Gastrocnemius medialis (tissue), 4 donors: Measurements from ENCODE around the gene SSBP3. TPM values are rescaled to one million over a fixed set of nuclear protein-coding genes. Genes with fewer than 3 reads are reported as not detected.
"Not testable (repeated sequence)": the region's sequence is repeated elsewhere in the genome, so short reads cannot be mapped to it uniquely, and the experiment has no call there.

Experiments used
- ATAC-seq, 2 donors: fragments of 150-250 bp; one replicate each; pipeline ENCODE4 v1.9.1; 2016
- DNase-seq, 2 donors: peaks; one replicate each; pipeline ENCODE4 v3.0.0-alpha.2; 2019
- H3K27ac ChIP-seq, 4 donors: fragments of 200-600 bp; sonication (generic); 1 replicate in 1 of 4; 2 replicates in 3 of 4; pipeline ENCODE4 v1.5.1; 2016 to 2018; ENCODE audit warnings: mild to moderate bottlenecking in 2 of 4, moderate library complexity in 1 of 4
- H3K27me3 ChIP-seq, 3 donors: fragments of 200-600 bp; sonication (generic) in 2 of 3; 1 replicate in 1 of 3; 2 replicates in 2 of 3; pipeline versions ENCODE4 v1.5.1 to v1.6.0; 2016 to 2019; ENCODE audit warnings: mild to moderate bottlenecking in 1 of 3, moderate library complexity in 1 of 3
- H3K36me3 ChIP-seq, 2 donors: fragments of 200-600 bp; sonication (generic) in 1 of 2; one replicate each; pipeline ENCODE4 v1.5.1; 2017 to 2018
- H3K4me1 ChIP-seq, 2 donors: fragments of 200-600 bp; sonication (generic) in 1 of 2; one replicate each; pipeline ENCODE4 v1.5.1; 2016 to 2017; ENCODE audit warnings: mild to moderate bottlenecking in 2 of 2
- H3K4me3 ChIP-seq, 4 donors: fragments of 200-600 bp; sonication (generic) in 3 of 4; 1 replicate in 1 of 4; 2 replicates in 3 of 4; pipeline ENCODE4 v1.5.1; 2016 to 2019; ENCODE audit warnings: mild to moderate bottlenecking in 2 of 4
- H3K9me3 ChIP-seq, 3 donors: fragments of 200-600 bp; sonication (generic) in 2 of 3; 1 replicate in 1 of 3; 2 replicates in 2 of 3; pipeline ENCODE4 v1.5.1; 2016 to 2019
- CTCF ChIP-seq, 5 experiments: fragments of 450-650 bp in 3 of 5; fragments of 200-600 bp in 2 of 5; sonication (generic) in 2 of 5; IDR thresholded peaks in 4 of 5; conservative IDR thresholded peaks in 1 of 5; 1 replicate in 4 of 5; 2 replicates in 1 of 5; pipeline ENCODE4 v1.5.1; 2016 to 2019; ENCODE audit warnings: antibody characterized with exemption in 5 of 5, mild to moderate bottlenecking in 3 of 5, moderate library complexity in 3 of 5
- POLR2A ChIP-seq, 2 donors: fragments of 450-650 bp; IDR thresholded peaks; one replicate each; pipeline ENCODE4 v1.6.1; 2017; ENCODE audit warnings: antibody characterized with exemption in 2 of 2, mild to moderate bottlenecking in 2 of 2, moderate library complexity in 2 of 2
- in situ Hi-C, 4 donors: fragments of 200-750 bp; cut with MboI; loops; one replicate each; pipeline versions ENCODE4 v1.15.0 to v1.8.0; 2017; ENCODE audit warnings: low sequenced_read_pairs in 4 of 4
- intact Hi-C: fragments of 100-400 bp; cut with DNase I; formaldehyde crosslinking; loops from one replicate; pipeline ENCODE4 v1.15.1; 2023; ENCODE audit warnings: low total_unique reads
- total RNA-seq, 4 donors: library from RNA; depleted of rRNA; stranded (reverse); fragments of >200 nt; gene quantifications; one replicate each; pipeline versions ENCODE4 v1.1.0 to v1.2.3, GENCODE V29; 2016

The SSBP3 gene
- total RNA-seq, 4 donors from 2014 or later = 3.6 to 21.0 (median 14.9) TPM

GRCh38 chr1:54394104-54394503, 12.1 kb downstream of the SSBP3 start:
- TF ChIP-seq CTCF (IDR thresholded peaks at IDR 0.05 in 4 of 5, conservative IDR thresholded peaks at IDR 0.05 in 1 of 5) = no peak
- no peak for TF ChIP-seq POLR2A (IDR thresholded peaks at IDR 0.05)
- H3K27ac ChIP-seq = peak overlapping the region; percentile 79 to 89 (median 84)
- DNase-seq (no peak), ATAC-seq (peak; percentile 43 to 62)
- H3K4me1 ChIP-seq = peaks cover 87 to 94% of the 10 kb centered on the region in 2 donors
- no peaks in the 10 kb centered on the region for H3K9me3 ChIP-seq
- no peak overlapping the region for H3K4me3 ChIP-seq
- in situ Hi-C loops (loop anchor here in 1 of 4 donors (10.0 kb wide), 1 partner anchor 119 kb away; no protein-coding TSS in a partner anchor), intact Hi-C loops (no loop called here)
- H3K36me3 ChIP-seq = peaks cover 0 to 4% of the 10 kb centered on the region in 2 donors
- no peaks in the 10 kb centered on the region for H3K27me3 ChIP-seq

GRCh38 chr1:54392401-54392800, 13.8 kb downstream of the SSBP3 start:
- Histone ChIP-seq H3K4me3 (no peak overlapping the region), H3K27ac (peak overlapping the region; percentile 79 to 89 (median 84)), H3K27me3 (no peaks in the 10 kb centered on the region), H3K4me1 (peaks cover 88 to 89% of the 10 kb centered on the region in 2 donors), H3K36me3 (no peaks in the 10 kb centered on the region), H3K9me3 (no peaks in the 10 kb centered on the region)
- in situ Hi-C loops = loop anchor here in 1 of 4 donors (10.0 kb wide), 1 partner anchor 118 kb away; no protein-coding TSS in a partner anchor
- DNase-seq (no peak), ATAC-seq (peak in 1 of 2 donors; percentile 59)
- TF ChIP-seq POLR2A (IDR thresholded peaks at IDR 0.05) = no peak
- no peak for TF ChIP-seq CTCF (IDR thresholded peaks at IDR 0.05 in 4 of 5, conservative IDR thresholded peaks at IDR 0.05 in 1 of 5)
- intact Hi-C loops = loop anchor here (1.0 kb wide), 1 partner anchor 50 kb away; no protein-coding TSS in a partner anchor

- Histone ChIP-seq H3K4me1 (peaks cover 88 to 89% of the 10 kb centered on the region in 2 donors), H3K27me3 (no peaks in the 10 kb centered on the region), H3K9me3 (no peaks in the 10 kb centered on the region), H3K36me3 (no peaks in the 10 kb centered on the region), H3K4me3 (no peak overlapping the region), H3K27ac (peak overlapping the region; percentile 79 to 89 (median 84))
- in situ Hi-C loops = loop anchor here in 1 of 4 donors (10.0 kb wide), 1 partner anchor 117 kb away; no protein-coding TSS in a partner anchor
- TF ChIP-seq POLR2A (IDR thresholded peaks at IDR 0.05) (no peak), CTCF (IDR thresholded peaks at IDR 0.05 in 4 of 5, conservative IDR thresholded peaks at IDR 0.05 in 1 of 5) (no peak)
- intact Hi-C loops = loop anchor here (1.0 kb wide), 1 partner anchor 49 kb away; no protein-coding TSS in a partner anchor
- ATAC-seq (peak; percentile 18 to 34), DNase-seq (no peak)
Measured at GRCh38 chr1:54391450-54392209, 14.6 kb downstream of the SSBP3 start.

GRCh38 chr1:54390655-54391054, 15.5 kb downstream of the SSBP3 start:
- in situ Hi-C loops = loop anchor here in 1 of 4 donors (10.0 kb wide), 1 partner anchor 116 kb away; no protein-coding TSS in a partner anchor
- peaks cover 80 to 90% of the 10 kb centered on the region in 2 donors for H3K4me1 ChIP-seq
- DNase-seq = peak in 1 of 2 donors; percentile 63

GRCh38 chr1:54389608-54390007, 16.6 kb downstream of the SSBP3 start:
- H3K27me3 ChIP-seq, intact Hi-C loops, ATAC-seq, H3K36me3 ChIP-seq, H3K27ac ChIP-seq, H3K4me3 ChIP-seq, DNase-seq, H3K9me3 ChIP-seq: not testable (repeated sequence)
- in situ Hi-C loops = loop anchor here in 1 of 4 donors (10.0 kb wide), 1 partner anchor 115 kb away; no protein-coding TSS in a partner anchor
- H3K4me1 ChIP-seq = peaks cover 79 to 92% of the 10 kb centered on the region in 2 donors

More at GRCh38 chr1:54390655-54391054, 15.5 kb downstream of the SSBP3 start:
- no peak for TF ChIP-seq POLR2A (IDR thresholded peaks at IDR 0.05)
- TF ChIP-seq CTCF (IDR thresholded peaks at IDR 0.05 in 4 of 5, conservative IDR thresholded peaks at IDR 0.05 in 1 of 5) = no peak
- intact Hi-C loops = no loop called here
- peak; percentile 46 to 59 for ATAC-seq
- Histone ChIP-seq H3K27ac (peak overlapping the region; percentile 79 to 89 (median 84)), H3K4me3 (peak overlapping the region; percentile 42 to 49 (median 45)), H3K9me3 (no peaks in the 10 kb centered on the region), H3K27me3 (no peaks in the 10 kb centered on the region), H3K36me3 (no peaks in the 10 kb centered on the region)
